Measurements from ENCODE around the gene PLCD4.

GRCh38 chr2:218607436-218608115 is at the start of gene PLCD4:
- TF ChIP-seq, protein P1, sequence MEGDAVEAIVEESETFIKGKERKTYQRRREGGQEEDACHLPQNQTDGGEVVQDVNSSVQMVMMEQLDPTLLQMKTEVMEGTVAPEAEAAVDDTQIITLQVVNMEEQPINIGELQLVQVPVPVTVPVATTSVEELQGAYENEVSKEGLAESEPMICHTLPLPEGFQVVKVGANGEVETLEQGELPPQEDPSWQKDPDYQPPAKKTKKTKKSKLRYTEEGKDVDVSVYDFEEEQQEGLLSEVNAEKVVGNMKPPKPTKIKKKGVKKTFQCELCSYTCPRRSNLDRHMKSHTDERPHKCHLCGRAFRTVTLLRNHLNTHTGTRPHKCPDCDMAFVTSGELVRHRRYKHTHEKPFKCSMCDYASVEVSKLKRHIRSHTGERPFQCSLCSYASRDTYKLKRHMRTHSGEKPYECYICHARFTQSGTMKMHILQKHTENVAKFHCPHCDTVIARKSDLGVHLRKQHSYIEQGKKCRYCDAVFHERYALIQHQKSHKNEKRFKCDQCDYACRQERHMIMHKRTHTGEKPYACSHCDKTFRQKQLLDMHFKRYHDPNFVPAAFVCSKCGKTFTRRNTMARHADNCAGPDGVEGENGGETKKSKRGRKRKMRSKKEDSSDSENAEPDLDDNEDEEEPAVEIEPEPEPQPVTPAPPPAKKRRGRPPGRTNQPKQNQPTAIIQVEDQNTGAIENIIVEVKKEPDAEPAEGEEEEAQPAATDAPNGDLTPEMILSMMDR (IDR thresholded peaks at IDR 0.05) = no peak
- no peak for TF ChIP-seq POLR2A (IDR thresholded peaks at IDR 0.05)
